ENCODE data around the gene TMEM134. TPM values are rescaled to one million over a fixed set of nuclear protein-coding genes. Genes with fewer than 3 reads are reported as not detected.
"Not testable (repeated sequence)": the region's sequence is repeated elsewhere in the genome, so short reads cannot be mapped to it uniquely, and the experiment has no call there.

The TMEM134 gene
- total RNA-seq, 1 experiment from 2014 or later, result 36.0 TPM

DNA sequence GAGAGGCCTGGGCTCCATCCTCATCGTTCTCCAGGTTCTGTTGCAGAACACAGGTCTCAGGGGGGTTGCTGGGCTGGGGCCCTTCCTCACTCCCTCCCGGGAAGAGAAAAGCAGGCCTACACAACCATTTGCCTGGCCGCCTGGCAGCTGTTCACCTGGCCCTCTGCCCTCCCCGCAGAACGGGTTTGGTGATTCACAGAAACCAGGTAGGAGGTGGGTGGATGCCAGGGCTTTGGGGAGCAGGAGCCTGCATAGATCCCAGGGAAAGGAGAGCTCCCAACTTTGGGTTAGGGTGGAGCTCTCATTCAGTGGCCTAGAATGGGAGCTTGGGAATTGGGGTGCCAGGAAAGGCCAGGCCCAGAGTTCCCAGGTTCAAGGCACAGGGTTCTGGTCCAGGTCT is 995 bp downstream of the TMEM134 start:
- POLR2A ChIA-PET (ENCODE audit: low non-redundant PET), result no interaction called here
- intact Hi-C loops (cut with micrococcal nuclease; ENCODE audit: unreplicated experiment), result no loop called here
- H3K27ac ChIP-seq (ENCODE audit: low read depth, low read length, poor library complexity, severe bottlenecking), result peak overlapping the region; percentile 84
- H3K27me3 ChIP-seq (replicated peaks; ENCODE audit: insufficient read depth, low read depth, low read length, poor library complexity), result no peaks in the 10 kb centered on the region
- peaks cover 11% of the 10 kb centered on the region for H3K4me1 ChIP-seq (ENCODE audit: insufficient read depth, low read length, poor library complexity, severe bottlenecking)
- no peak for TF ChIP-seq EZH2 (IDR thresholded peaks at IDR 0.05; ENCODE audit: borderline replicate concordance, low read depth, low read length, poor library complexity, severe bottlenecking)
- TF ChIP-seq, protein P1, sequence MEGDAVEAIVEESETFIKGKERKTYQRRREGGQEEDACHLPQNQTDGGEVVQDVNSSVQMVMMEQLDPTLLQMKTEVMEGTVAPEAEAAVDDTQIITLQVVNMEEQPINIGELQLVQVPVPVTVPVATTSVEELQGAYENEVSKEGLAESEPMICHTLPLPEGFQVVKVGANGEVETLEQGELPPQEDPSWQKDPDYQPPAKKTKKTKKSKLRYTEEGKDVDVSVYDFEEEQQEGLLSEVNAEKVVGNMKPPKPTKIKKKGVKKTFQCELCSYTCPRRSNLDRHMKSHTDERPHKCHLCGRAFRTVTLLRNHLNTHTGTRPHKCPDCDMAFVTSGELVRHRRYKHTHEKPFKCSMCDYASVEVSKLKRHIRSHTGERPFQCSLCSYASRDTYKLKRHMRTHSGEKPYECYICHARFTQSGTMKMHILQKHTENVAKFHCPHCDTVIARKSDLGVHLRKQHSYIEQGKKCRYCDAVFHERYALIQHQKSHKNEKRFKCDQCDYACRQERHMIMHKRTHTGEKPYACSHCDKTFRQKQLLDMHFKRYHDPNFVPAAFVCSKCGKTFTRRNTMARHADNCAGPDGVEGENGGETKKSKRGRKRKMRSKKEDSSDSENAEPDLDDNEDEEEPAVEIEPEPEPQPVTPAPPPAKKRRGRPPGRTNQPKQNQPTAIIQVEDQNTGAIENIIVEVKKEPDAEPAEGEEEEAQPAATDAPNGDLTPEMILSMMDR (conservative IDR thresholded peaks at IDR 0.05; ENCODE audit: low read depth, low read length), result no peak
- H3K4me3 ChIP-seq (ENCODE audit: low read depth, low read length, poor library complexity, severe bottlenecking), result peak overlapping the region; percentile 84
- H3K36me3 ChIP-seq (ENCODE audit: insufficient read depth, low read length, poor library complexity, severe bottlenecking), result no peaks in the 10 kb centered on the region
- H3K9me3 ChIP-seq (ENCODE audit: low read depth, low read length, poor library complexity, severe bottlenecking), result no peaks in the 10 kb centered on the region
- no TSS peak for BruUV-seq (replicated peaks)
- CTCF ChIA-PET, result interaction anchor here (1.1 kb wide), 1 partner anchor 66 kb away, joined by 5 read pairs; the partner anchor contains the start of gene PPP1CA
- DNase-seq (ENCODE audit: low spot score), result no peak

DNA sequence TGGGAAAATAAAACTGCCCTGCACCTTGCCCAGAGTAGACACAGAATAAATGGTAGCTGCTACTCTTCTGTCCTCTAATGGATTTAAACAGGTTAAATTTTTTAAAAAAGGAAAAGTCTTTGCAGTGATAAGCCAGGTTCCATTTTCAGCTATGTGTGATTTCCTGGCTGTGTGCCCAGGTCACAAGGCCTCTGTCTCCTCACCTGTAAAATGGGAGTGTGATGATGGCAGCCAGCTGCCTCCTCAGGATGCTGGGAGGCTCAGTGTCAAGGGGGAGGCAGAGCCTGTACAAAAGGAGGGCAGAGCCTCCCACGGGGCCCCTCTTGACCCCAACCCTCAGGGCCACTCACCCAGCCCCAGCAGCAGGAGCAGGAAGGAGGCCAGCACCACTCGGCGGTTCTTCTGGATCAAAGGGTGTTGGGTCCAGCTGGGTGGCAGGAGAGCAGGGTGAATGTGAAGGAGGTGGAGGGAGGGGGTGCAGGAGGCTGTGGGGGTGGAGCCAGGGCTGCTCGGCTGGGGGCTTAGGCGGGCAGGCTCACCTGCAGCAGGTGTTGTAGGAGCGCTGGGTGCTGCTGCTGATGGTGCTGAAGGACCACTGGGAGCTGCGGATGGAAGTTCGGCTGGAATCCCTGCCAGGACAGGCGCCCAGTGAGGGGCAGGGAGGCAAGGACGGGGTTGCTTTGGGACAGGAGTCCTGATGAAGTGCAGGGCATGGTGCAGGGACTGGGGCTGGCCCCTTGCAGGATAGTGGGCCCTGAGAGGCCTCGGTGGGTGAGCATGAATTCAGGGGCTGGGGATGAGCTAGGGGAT is 1.9 kb downstream of the TMEM134 start:
- TF ChIP-seq EZH2 (IDR thresholded peaks at IDR 0.05; ENCODE audit: borderline replicate concordance, low read depth, low read length, poor library complexity, severe bottlenecking), result no peak
- TF ChIP-seq, protein P1 (conservative IDR thresholded peaks at IDR 0.05; ENCODE audit: low read depth, low read length), result no peak
- no peaks in the 10 kb centered on the region for H3K36me3 ChIP-seq (ENCODE audit: insufficient read depth, low read length, poor library complexity, severe bottlenecking)
- no peaks in the 10 kb centered on the region for H3K9me3 ChIP-seq (ENCODE audit: low read depth, low read length, poor library complexity, severe bottlenecking)
- H3K4me3 ChIP-seq (ENCODE audit: low read depth, low read length, poor library complexity, severe bottlenecking), result peak overlapping the region; percentile 84
- H3K4me1 ChIP-seq (ENCODE audit: insufficient read depth, low read length, poor library complexity, severe bottlenecking), result peaks cover 11% of the 10 kb centered on the region
- POLR2A ChIA-PET (ENCODE audit: low non-redundant PET), result no interaction called here
- CTCF ChIA-PET, result no interaction called here
- no peaks in the 10 kb centered on the region for H3K27me3 ChIP-seq (replicated peaks; ENCODE audit: insufficient read depth, low read depth, low read length, poor library complexity)
- BruUV-seq (replicated peaks), result no TSS peak
- intact Hi-C loops (cut with micrococcal nuclease; ENCODE audit: unreplicated experiment), result no loop called here
- no peak overlapping the region for H3K27ac ChIP-seq (ENCODE audit: low read depth, low read length, poor library complexity, severe bottlenecking)
- no peak for DNase-seq (ENCODE audit: low spot score)

DNA sequence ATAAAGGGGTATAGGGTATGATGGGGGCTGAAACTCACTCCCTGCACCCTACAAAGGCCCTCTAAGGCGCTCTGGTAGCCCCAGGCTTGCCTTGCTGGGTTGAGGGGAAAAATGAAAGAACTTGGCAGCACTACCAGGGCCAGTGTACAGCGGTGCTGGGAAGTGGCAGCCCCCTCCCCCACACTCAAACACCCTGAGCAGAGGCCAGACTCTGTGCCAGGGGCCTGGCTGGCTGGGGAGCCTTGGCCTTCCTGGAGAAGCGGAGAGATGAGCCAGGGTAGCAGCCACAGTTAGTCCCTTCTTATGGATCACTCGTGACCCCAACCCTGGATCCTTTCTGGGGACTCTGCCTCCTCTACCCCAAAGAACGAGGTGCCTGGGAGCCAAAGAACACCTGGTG is 2.7 kb downstream of the TMEM134 start:
- no peak overlapping the region for H3K4me3 ChIP-seq (ENCODE audit: low read depth, low read length, poor library complexity, severe bottlenecking)
- no peak for DNase-seq (ENCODE audit: low spot score)
- H3K36me3 ChIP-seq (ENCODE audit: insufficient read depth, low read length, poor library complexity, severe bottlenecking), result no peaks in the 10 kb centered on the region
- peaks cover 11% of the 10 kb centered on the region for H3K4me1 ChIP-seq (ENCODE audit: insufficient read depth, low read length, poor library complexity, severe bottlenecking)
- no TSS peak for BruUV-seq (replicated peaks)
- intact Hi-C loops (cut with micrococcal nuclease; ENCODE audit: unreplicated experiment), result no loop called here
- POLR2A ChIA-PET (ENCODE audit: low non-redundant PET), result no interaction called here
- no peaks in the 10 kb centered on the region for H3K27me3 ChIP-seq (replicated peaks; ENCODE audit: insufficient read depth, low read depth, low read length, poor library complexity)
- H3K9me3 ChIP-seq (ENCODE audit: low read depth, low read length, poor library complexity, severe bottlenecking), result no peaks in the 10 kb centered on the region
- CTCF ChIA-PET, result interaction anchor here (0.7 kb wide), 1 partner anchor 64 kb away, joined by 3 read pairs; the partner anchor contains the start of gene PPP1CA
- no peak for TF ChIP-seq EZH2 (IDR thresholded peaks at IDR 0.05; ENCODE audit: borderline replicate concordance, low read depth, low read length, poor library complexity, severe bottlenecking)
- TF ChIP-seq, protein P1 (conservative IDR thresholded peaks at IDR 0.05; ENCODE audit: low read depth, low read length), result no peak
- H3K27ac ChIP-seq (ENCODE audit: low read depth, low read length, poor library complexity, severe bottlenecking), result no peak overlapping the region

DNA sequence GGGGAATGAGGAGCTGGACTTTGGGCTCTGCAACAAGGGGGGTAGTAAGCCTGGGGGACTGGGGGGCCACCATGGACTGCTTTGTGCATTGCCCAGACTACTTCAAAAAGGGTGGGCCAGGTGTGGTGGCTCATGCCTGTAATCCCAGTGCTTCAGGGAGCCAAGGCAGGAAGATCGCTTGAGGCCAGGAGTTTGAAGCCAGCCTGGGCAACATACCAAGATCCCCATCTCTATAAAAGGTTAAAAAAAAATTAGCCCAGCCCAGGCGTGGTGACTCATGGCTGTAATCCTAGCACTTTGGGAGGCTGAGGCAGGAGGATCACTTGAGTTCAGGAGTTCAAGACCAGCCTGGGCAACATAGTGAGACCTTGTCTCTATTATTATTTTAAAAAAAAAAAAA is 3.5 kb downstream of the TMEM134 start:
- peak overlapping the region; percentile 80 for H3K4me3 ChIP-seq (ENCODE audit: low read depth, low read length, poor library complexity, severe bottlenecking)
- H3K36me3 ChIP-seq (ENCODE audit: insufficient read depth, low read length, poor library complexity, severe bottlenecking); H3K27me3 ChIP-seq (replicated peaks; ENCODE audit: insufficient read depth, low read depth, low read length, poor library complexity); intact Hi-C loops (cut with micrococcal nuclease; ENCODE audit: unreplicated experiment); H3K9me3 ChIP-seq (ENCODE audit: low read depth, low read length, poor library complexity, severe bottlenecking); H3K27ac ChIP-seq (ENCODE audit: low read depth, low read length, poor library complexity, severe bottlenecking); POLR2A ChIA-PET (ENCODE audit: low non-redundant PET); BruUV-seq (replicated peaks); CTCF ChIA-PET; DNase-seq (ENCODE audit: low spot score): not testable (repeated sequence)
- peaks cover 11% of the 10 kb centered on the region for H3K4me1 ChIP-seq (ENCODE audit: insufficient read depth, low read length, poor library complexity, severe bottlenecking)

All from A673 (cell line).